Fibroblast of pulmonary artery (primary cell): ENCODE data around the gene PTPRN2.

Experiments used
- DNase-seq: peaks from one replicate; pipeline ENCODE4 v3.0.0-alpha.2; 2010; ENCODE audit warnings: low read depth
- H3K4me3 ChIP-seq: replicated peaks from 2 replicates; pipeline ENCODE4 v1.5.1; 2011; ENCODE audit warnings: low read depth, mild to moderate bottlenecking, control low read depth, low read length, moderate library complexity
- TF ChIP-seq, protein P1 (sequence below): IDR thresholded peaks from 2 replicates; pipeline ENCODE4 v1.5.1; 2011; ENCODE audit warnings: mild to moderate bottlenecking, control low read depth, low read length, inconsistent platforms; ENCODE audit errors: missing control alignments

The PTPRN2 gene

DNA sequence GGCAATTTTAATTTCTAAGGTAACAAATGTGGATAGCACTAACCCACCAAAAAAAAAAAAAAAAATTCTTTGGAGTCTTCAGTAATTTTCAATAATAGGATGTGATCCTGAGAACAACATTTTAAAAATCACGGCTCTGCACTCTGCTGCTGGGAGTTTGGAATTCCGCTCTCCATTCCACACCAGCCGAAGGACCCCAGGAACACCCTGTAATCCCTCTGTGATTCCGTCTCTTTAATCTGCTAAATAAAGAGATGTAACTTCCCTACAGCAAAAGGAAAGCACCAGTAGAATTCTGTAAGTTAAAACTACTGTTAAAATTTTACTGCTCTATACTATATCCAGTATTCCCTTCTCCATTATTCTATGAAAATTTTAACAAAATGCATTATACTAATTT, 284.5 kb downstream of the PTPRN2 start:
- TF ChIP-seq, protein P1, sequence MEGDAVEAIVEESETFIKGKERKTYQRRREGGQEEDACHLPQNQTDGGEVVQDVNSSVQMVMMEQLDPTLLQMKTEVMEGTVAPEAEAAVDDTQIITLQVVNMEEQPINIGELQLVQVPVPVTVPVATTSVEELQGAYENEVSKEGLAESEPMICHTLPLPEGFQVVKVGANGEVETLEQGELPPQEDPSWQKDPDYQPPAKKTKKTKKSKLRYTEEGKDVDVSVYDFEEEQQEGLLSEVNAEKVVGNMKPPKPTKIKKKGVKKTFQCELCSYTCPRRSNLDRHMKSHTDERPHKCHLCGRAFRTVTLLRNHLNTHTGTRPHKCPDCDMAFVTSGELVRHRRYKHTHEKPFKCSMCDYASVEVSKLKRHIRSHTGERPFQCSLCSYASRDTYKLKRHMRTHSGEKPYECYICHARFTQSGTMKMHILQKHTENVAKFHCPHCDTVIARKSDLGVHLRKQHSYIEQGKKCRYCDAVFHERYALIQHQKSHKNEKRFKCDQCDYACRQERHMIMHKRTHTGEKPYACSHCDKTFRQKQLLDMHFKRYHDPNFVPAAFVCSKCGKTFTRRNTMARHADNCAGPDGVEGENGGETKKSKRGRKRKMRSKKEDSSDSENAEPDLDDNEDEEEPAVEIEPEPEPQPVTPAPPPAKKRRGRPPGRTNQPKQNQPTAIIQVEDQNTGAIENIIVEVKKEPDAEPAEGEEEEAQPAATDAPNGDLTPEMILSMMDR: no peak
- no peak overlapping the region for H3K4me3 ChIP-seq
- DNase-seq: no peak

DNA sequence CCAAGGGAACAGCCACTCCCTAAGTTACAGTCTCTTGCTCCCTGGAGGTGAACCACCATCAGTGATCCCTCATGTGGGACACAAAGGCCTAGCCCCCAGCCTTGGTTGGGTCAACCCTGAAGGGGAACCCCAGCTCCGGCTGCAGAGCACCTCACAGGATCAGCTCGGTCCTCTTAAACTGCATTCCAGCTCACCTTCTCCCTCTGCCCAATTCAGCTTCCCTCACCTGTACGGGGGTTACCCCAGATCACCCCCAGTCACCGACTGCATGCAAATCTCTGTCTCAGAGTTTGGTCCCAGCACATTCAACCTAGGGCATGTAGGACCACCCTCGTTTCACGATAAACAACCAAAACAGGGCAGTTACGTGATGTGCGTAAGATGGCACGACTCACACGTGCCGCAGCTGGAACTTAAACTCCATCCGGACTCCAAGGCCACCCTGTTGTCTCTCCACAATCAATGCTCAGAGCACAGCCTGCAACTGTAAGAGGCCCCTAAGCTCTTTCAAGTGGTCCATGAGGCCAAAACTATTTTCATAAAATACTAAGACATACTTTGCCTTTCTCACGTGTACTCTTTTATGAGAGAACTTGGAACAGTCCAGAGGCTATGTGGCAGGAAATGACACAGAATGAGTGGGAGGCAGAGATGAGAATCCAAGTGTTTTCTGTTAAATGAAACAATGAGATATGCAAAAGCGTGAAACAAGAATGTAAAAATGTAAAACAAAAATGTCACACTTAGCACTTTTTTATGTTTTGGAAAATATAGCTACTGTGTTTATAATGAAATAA, 285.2 kb downstream of the PTPRN2 start:
- TF ChIP-seq, protein P1: no peak
- no peak for DNase-seq
- H3K4me3 ChIP-seq: no peak overlapping the region

DNA sequence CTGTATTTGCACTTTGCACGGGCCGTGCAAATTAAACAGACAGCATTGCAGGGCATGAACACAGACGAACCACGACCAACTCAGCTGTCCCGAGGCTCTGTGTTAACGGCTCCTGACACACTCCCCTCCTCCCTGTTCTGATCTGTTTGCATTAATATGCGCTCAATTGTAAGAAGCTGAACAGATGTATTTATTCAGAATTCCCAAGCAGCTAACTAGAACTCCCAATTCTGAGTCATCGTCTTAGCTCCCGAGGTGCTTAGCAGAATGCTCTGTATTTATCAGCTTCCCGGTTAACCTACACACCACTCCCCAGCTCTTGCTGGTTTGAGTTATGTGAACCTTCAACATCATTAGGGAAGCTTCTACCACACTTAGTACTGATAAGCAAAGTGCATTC, 286.4 kb downstream of the PTPRN2 start:
- no peak for DNase-seq
- TF ChIP-seq, protein P1: no peak
- no peak overlapping the region for H3K4me3 ChIP-seq

GRCh38 chr7:158300427-158300826, 287.2 kb downstream of the PTPRN2 start:
- TF ChIP-seq, protein P1: no peak
- no peak overlapping the region for H3K4me3 ChIP-seq
- no peak for DNase-seq

DNA sequence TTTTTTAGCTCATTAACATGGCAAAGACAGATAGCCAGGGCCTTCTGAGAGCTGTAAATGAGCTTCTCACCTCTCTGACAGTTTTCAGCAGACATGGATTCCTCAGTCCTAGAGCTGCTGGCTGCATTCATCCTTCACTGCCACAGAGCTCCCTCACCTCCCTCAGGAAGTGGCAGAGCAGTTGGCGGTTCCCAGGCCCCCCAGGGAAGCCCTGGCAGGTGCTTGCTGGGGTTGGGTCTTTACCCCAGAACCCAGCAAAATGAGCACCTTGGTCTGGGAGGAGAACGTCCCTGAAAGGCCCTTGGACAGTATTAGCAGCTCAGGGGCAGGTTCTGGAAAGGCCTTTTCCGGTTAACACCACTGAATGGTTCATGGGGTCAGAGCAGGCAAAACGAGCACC, 288.0 kb downstream of the PTPRN2 start:
- TF ChIP-seq, protein P1: no peak
- DNase-seq: no peak
- H3K4me3 ChIP-seq: no peak overlapping the region

DNA sequence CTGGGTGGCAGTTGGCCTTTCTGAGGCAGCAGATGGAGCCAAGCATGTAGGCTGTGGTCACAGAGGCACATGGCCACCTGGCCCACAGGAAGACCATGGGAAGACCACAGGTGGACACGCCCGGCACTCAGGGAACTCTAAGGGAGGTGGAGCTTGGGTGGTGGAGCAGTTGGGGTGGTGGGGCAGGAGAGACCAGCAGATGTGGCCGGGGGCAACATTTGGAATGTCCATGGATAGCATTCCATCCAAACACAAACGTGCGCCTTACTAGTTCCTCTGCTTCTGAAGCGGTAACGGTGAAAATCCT, 290.9 kb downstream of the PTPRN2 start:
- TF ChIP-seq, protein P1: no peak
- DNase-seq: no peak
- H3K4me3 ChIP-seq: no peak overlapping the region
